A549 (cell line): ENCODE results near the gene C9orf57. TPM values are rescaled to one million over a fixed set of nuclear protein-coding genes. Genes with fewer than 3 reads are reported as not detected.
"Not testable (repeated sequence)": the region's sequence is repeated elsewhere in the genome, so short reads cannot be mapped to it uniquely, and the experiment has no call there.

Source experiments
- ATAC-seq, 2 experiments: fragments of 200-7000 bp in 1 of 2; fragments of >200 bp in 1 of 2; cut with Nextera tagmentation in 1 of 2; cut with Tn5 transposase in 1 of 2; 3 replicates each; pipeline versions ENCODE4 v1.8.0 to v1.9.1; 2018 to 2020; ENCODE audit warnings: mild to moderate bottlenecking in 1 of 2, moderate library complexity in 1 of 2
- CTCF ChIA-PET: fragments of 300-600 bp; sonication (Branson Sonifier 250); formaldehyde crosslinking; extraction: SDS; loops from one replicate; lab custom pipeline; 2021; ENCODE audit warnings: antibody characterized with exemption, inconsistent platforms; lab: Yijun Ruan, JAX
- POLR2A ChIA-PET: fragments of 350-600 bp; formaldehyde crosslinking; extraction: SDS; loops from one replicate; lab custom pipeline; 2021; ENCODE audit warnings: antibody characterized with exemption, inconsistent platforms; lab: Yijun Ruan, JAX
- DNase-seq, 2 experiments: peaks; one replicate each; pipeline versions ENCODE4 v3.0.0 to v3.0.0-alpha.2; 2011 to 2016; ENCODE audit warnings: low read depth in 1 of 2, low spot score in 1 of 2
- FAIRE-seq: peaks from 2 replicates; lab custom pipeline; 2011; peaks lifted over from hg19 to GRCh38; lab: Jason Lieb, UNC
- H3K27ac ChIP-seq, 2 experiments: fragments of >200 bp; sonication (Bioruptor Twin); formaldehyde crosslinking; 3 replicates each; pipeline ENCODE4 v1.5.1; 2016 to 2017
- H3K4me1 ChIP-seq: fragments of >200 bp; sonication (Bioruptor Twin); formaldehyde crosslinking; 3 replicates; pipeline ENCODE4 v1.6.1; 2016
- H3K4me2 ChIP-seq: fragments of >200 bp; sonication (Bioruptor Twin); formaldehyde crosslinking; 3 replicates; pipeline ENCODE4 v1.6.1; 2016
- H3K4me3 ChIP-seq: fragments of >200 bp; sonication (Bioruptor Twin); formaldehyde crosslinking; 3 replicates; pipeline ENCODE4 v1.5.1; 2016
- H3K9me3 ChIP-seq: fragments of >200 bp; sonication (Bioruptor Twin); formaldehyde crosslinking; 3 replicates; pipeline ENCODE4 v1.6.1; 2016
- BHLHE40 ChIP-seq: IDR thresholded peaks from 2 replicates; pipeline ENCODE4 v1.6.1; 2012; ENCODE audit warnings: low read depth, low read length, inconsistent platforms
- CBX2 ChIP-seq: fragments of 200-600 bp; sonication (generic); IDR thresholded peaks from 2 replicates; pipeline ENCODE4 v1.6.1; 2016; ENCODE audit warnings: low read depth, mild to moderate bottlenecking, borderline replicate concordance
- CBX8 ChIP-seq: fragments of 200-600 bp; sonication (generic); IDR thresholded peaks from 2 replicates; pipeline ENCODE4 v1.6.1; 2016
- CHD4 ChIP-seq: fragments of 200-600 bp; sonication (generic); IDR thresholded peaks from 2 replicates; pipeline ENCODE4 v1.6.1; 2016; ENCODE audit warnings: antibody characterized with exemption, mild to moderate bottlenecking, borderline replicate concordance
- CTCF ChIP-seq: fragments of >200 bp; sonication (Bioruptor Twin); formaldehyde crosslinking; IDR thresholded peaks from 3 replicates; pipeline ENCODE4 v1.5.1; 2016
- EHMT2 ChIP-seq: fragments of 200-600 bp; sonication (generic); IDR thresholded peaks from 2 replicates; pipeline ENCODE4 v1.6.1; 2016; ENCODE audit warnings: antibody characterized with exemption, low read depth, mild to moderate bottlenecking, moderate library complexity
- FOSL2 ChIP-seq, 2 experiments: fragments of 450-650 bp in 1 of 2; fragments of >200 bp in 1 of 2; sonication (Bioruptor Twin) in 1 of 2; formaldehyde crosslinking; IDR thresholded peaks; 2 replicates each; pipeline versions ENCODE4 v1.5.0 to v1.6.1; 2016 to 2020; ENCODE audit warnings: mild to moderate bottlenecking in 1 of 2, moderate library complexity in 1 of 2
- GATA3 ChIP-seq: IDR thresholded peaks from 2 replicates; pipeline ENCODE4 v1.6.1; 2012; ENCODE audit warnings: borderline replicate concordance
- KDM5A ChIP-seq: fragments of 200-600 bp; sonication (generic); IDR thresholded peaks from 2 replicates; pipeline ENCODE4 v1.6.1; 2016; ENCODE audit warnings: antibody characterized with exemption, mild to moderate bottlenecking
- MAFK ChIP-seq: fragments of 450-650 bp; IDR thresholded peaks from 2 replicates; pipeline ENCODE4 v1.6.1; 2014; ENCODE audit not compliant: partially characterized antibody
- REST ChIP-seq: fragments of 200-600 bp; sonication (generic); IDR thresholded peaks from 2 replicates; pipeline ENCODE4 v1.6.1; 2016; ENCODE audit warnings: antibody characterized with exemption, mild to moderate bottlenecking, moderate library complexity
- RFX5 ChIP-seq: fragments of 450-650 bp; IDR thresholded peaks from 2 replicates; pipeline ENCODE4 v1.7.1; 2014; ENCODE audit warnings: antibody characterized with exemption, mild to moderate bottlenecking, moderate library complexity
- RNF2 ChIP-seq: fragments of 200-600 bp; sonication (generic); IDR thresholded peaks from 2 replicates; pipeline ENCODE4 v1.6.1; 2016; ENCODE audit warnings: low read depth, mild to moderate bottlenecking, antibody characterized with exemption, moderate library complexity, borderline replicate concordance
- SMC3 ChIP-seq: fragments of >200 bp; sonication (Bioruptor Twin); formaldehyde crosslinking; IDR thresholded peaks from 3 replicates; pipeline ENCODE4 v1.6.1; 2018; ENCODE audit warnings: inconsistent platforms
- SREBF2 ChIP-seq: fragments of 450-650 bp; IDR thresholded peaks from 2 replicates; pipeline ENCODE4 v1.6.1; 2014; ENCODE audit warnings: mild to moderate bottlenecking, moderate library complexity
- TFCP2L1 ChIP-seq: fragments of 250-450 bp; sonication (Bioruptor Pico); IDR thresholded peaks from 2 replicates; pipeline ENCODE4 v1.5.0; 2021; ENCODE audit warnings: mild to moderate bottlenecking
- TP53 ChIP-seq: fragments of 250-450 bp; sonication (Bioruptor Pico); IDR thresholded peaks from 2 replicates; pipeline ENCODE4 v1.5.0; 2021; ENCODE audit warnings: mild to moderate bottlenecking, moderate library complexity
- ZC3H11A ChIP-seq: fragments of 450-650 bp; IDR thresholded peaks from 2 replicates; pipeline ENCODE4 v1.6.1; 2014; ENCODE audit warnings: antibody characterized with exemption, mild to moderate bottlenecking
- ZSCAN20 ChIP-seq: fragments of 250-450 bp; sonication (Bioruptor Pico); IDR thresholded peaks from 2 replicates; pipeline ENCODE4 v1.8.0; 2022; ENCODE audit warnings: mild to moderate bottlenecking, moderate library complexity
- WGBS: methylation state at CpG from one replicate; pipeline ENCODE4 v1.1.6; 2017; ENCODE audit errors: missing lambda C conversion rate; 5-methylcytosine and 5-hydroxymethylcytosine counted together
- polyA plus RNA-seq, 4 experiments: library from polyadenylated mRNA; depleted of rRNA in 3 of 4; stranded (reverse); fragments of >200 nt; fragmentation: RNase III in 1 of 4; extraction: RNeasy Plus Mini Kit Qiagen cat#74134 plus additional on column Dnase treatment in 1 of 4; gene quantifications; 2 replicates in 3 of 4; 3 replicates in 1 of 4; pipeline ENCODE4 v1.2.3, GENCODE V29; 2011 to 2017
- TF ChIP-seq, protein P1 (sequence below): fragments of 250-450 bp; sonication (Bioruptor Pico); IDR thresholded peaks from 2 replicates; pipeline ENCODE4 v1.5.0; 2021; ENCODE audit warnings: mild to moderate bottlenecking, moderate library complexity, borderline replicate concordance

C9orf57 gene
- polyA plus RNA-seq, 2 of the 4 experiments (the other 2 are of a cell fraction), result not detected

DNA sequence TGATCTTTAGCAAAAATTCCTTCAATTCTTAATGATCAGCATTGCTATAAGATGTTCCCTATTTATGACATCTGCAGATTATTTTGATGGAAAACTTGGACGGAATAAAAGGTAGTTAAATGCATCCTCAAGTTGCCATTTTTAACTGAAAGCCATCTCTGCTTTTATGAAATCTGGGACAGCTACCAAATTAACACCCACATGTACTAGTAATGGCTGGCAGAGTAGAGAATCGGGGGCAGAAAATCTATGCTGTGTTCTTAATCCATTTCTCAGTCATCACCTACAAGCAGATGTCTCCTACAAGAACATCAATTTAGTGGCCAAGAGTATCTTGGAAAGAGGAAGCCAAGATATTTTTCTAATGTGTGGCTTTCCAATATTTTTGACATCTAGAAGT is 22.1 kb upstream of the C9orf57 start:
- TF ChIP-seq, protein P1, sequence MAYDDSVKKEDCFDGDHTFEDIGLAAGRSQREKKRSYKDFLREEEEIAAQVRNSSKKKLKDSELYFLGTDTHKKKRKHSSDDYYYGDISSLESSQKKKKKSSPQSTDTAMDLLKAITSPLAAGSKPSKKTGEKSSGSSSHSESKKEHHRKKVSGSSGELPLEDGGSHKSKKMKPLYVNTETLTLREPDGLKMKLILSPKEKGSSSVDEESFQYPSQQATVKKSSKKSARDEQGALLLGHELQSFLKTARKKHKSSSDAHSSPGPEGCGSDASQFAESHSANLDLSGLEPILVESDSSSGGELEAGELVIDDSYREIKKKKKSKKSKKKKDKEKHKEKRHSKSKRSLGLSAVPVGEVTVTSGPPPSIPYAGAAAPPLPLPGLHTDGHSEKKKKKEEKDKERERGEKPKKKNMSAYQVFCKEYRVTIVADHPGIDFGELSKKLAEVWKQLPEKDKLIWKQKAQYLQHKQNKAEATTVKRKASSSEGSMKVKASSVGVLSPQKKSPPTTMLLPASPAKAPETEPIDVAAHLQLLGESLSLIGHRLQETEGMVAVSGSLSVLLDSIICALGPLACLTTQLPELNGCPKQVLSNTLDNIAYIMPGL (CRISPR knock-in tag), result no peak
- Histone ChIP-seq H3K4me3 (no peak overlapping the region), H3K27ac (no peak overlapping the region), H3K4me2 (no peak overlapping the region), H3K4me1 (no peaks in the 10 kb centered on the region), H3K9me3 (no peaks in the 10 kb centered on the region)
- 34% methylated on average over 2 of the region's 2 CpGs for WGBS
- no peak for DNase-seq
- CTCF ChIA-PET, result interaction anchor here (1.8 kb wide), 1 partner anchor 43 kb away, joined by 5 read pairs; no protein-coding TSS in a partner anchor
- POLR2A ChIA-PET, result no interaction called here
- FAIRE-seq, result no peak
- no peak for ATAC-seq

- H3K4me3 ChIP-seq, H3K9me3 ChIP-seq, FAIRE-seq, CTCF ChIA-PET, POLR2A ChIA-PET, ATAC-seq, H3K4me1 ChIP-seq, H3K27ac ChIP-seq, H3K4me2 ChIP-seq, DNase-seq: not testable (repeated sequence)
- 35% methylated on average over 2 of the region's 2 CpGs for WGBS
Observed at GRCh38 chr9:72074666-72075065, 14.3 kb upstream of the C9orf57 start.

GRCh38 chr9:72065076-72065475 is 4.7 kb upstream of the C9orf57 start:
- H3K27ac ChIP-seq, result no peak overlapping the region
- H3K4me2 ChIP-seq, result no peak overlapping the region
- 43% methylated on average over 7 of the region's 7 CpGs for WGBS
- ChIA-PET POLR2A (no interaction called here), CTCF (interaction anchor here (0.9 to 1.4 kb wide), 3 partner anchors 40 to 757 kb away, joined by 3 read pairs; no protein-coding TSS in a partner anchor)
- H3K9me3 ChIP-seq, result no peaks in the 10 kb centered on the region
- ATAC-seq (peak in 1 of 2 experiments; percentile 43; a peak in 3 of 6 replicates), FAIRE-seq (peak; percentile 13), DNase-seq (no peak)
- H3K4me3 ChIP-seq, result no peak overlapping the region
- no peaks in the 10 kb centered on the region for H3K4me1 ChIP-seq
- no peak for TF ChIP-seq BHLHE40
- no peak for TF ChIP-seq EHMT2
- TF ChIP-seq TFCP2L1, result no peak
- no peak for TF ChIP-seq SREBF2
- TF ChIP-seq FOSL2 (IDR thresholded peaks at IDR 0.05), result no peak
- TF ChIP-seq FOSL2 (CRISPR knock-in tag; IDR thresholded peaks at IDR 0.05), result no peak
- no peak for TF ChIP-seq SMC3
- no peak for TF ChIP-seq ZSCAN20 (CRISPR knock-in tag)
- no peak for TF ChIP-seq CBX8
- TF ChIP-seq TP53 (CRISPR knock-in tag), result no peak
- TF ChIP-seq RFX5, result no peak
- no peak for TF ChIP-seq GATA3
- TF ChIP-seq REST, result no peak
- TF ChIP-seq CHD4, result no peak
- no peak for TF ChIP-seq CTCF
- TF ChIP-seq ZC3H11A, result no peak
- TF ChIP-seq MAFK, result no peak
- no peak for TF ChIP-seq CBX2
- TF ChIP-seq RNF2, result no peak
- no peak for TF ChIP-seq KDM5A
